Measurements from ENCODE around the gene CXorf49.
"Not testable (repeated sequence)": the region's sequence is repeated elsewhere in the genome, so short reads cannot be mapped to it uniquely, and the experiment has no call there.

The CXorf49 gene

DNA sequence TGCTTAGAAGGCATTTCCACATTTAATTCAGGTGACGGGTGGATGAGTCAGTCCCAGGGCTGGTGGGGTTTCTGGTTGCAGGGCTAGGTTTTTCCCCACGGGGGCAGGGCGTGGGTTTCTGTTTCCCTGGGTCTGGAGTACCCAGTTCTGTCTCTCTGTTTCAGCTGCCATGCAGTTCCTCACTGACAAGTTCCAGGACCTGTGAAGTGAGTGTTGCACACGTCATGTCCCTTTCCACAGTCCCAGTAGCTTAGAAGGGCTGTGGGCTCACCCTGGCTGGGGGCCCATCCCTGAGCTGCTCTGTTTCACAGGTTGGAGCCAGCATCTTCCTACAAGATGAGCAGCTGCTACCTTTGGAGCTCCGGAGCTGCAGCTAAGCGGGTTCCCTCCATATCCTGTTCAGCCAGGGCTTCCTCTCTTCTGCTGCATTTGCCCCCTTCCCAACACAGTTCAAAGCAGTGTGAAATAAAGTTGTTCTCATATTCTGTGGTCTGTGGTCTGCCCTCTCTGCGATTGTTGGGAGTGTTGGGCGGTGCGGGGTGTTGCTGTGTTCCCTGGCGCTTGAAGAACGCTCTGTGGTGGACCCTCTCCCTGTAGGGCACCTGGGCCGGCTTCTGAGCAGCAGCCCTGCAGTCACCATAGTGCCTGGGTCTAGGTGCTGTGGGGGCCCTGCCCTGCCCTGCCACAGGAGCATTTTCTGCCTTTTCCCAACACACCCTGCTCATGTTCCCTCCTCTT, 46.9 kb downstream of the CXorf49 start:
- no peak for DNase-seq

DNA sequence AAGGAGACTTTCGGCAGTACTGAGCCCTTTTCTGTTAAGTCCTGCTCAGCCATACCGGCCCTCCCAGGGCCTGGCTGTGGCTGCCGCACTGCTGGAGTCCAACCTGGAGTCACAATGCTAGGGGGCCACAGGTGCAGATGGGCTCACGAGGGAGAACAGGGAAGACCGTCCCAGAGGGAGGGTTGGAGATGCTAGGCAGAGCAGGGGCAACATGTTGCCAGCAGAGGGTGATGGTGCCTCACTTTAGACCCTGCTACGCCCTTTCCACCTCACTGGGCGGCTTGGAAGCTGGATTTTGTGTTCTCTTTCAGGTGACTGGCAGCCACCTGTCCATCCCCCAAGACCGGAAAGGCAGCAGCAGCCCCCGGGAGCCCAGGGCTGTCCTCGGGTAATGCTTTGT, 48.1 kb downstream of the CXorf49 start:
- DNase-seq, result not testable (repeated sequence)

DNA sequence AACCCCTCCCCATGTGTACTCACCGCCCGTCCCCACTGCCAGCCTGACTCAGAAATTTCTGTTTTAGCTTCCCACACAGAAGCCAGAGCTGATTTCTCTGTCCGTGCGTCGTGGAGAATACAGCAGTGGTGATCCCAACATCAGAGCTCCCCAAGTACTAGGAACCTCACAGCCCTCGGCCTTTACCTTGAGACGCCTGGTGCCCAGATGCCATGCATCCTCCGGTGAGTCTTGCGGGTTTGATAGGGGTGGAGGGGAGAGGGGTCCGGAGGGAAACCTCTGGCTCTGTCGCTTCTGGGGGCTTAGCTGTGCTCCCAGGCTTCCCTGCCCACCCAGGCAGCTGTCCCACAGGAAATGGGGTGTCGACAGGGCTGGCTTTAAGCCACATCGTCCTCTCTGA, 48.6 kb downstream of the CXorf49 start:
- DNase-seq, result no peak

DNA sequence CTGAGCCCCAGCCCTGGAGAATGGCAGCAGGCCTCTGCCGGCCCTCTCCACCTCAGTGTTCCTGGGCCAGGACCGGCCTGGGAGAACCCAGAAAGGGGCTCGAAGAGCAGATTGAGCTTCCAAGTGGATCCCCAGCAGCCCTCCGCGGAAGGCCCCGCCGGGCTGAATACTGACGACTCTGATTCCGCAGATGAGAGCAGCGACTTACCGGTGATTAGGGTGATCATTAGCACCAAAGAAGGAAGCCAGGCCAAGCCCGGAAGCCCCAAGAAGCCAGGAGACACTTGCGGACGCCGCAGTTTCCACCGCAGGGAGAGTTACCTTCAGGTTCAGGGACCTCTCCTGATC, 49.9 kb downstream of the CXorf49 start:
- no peak for DNase-seq

DNA sequence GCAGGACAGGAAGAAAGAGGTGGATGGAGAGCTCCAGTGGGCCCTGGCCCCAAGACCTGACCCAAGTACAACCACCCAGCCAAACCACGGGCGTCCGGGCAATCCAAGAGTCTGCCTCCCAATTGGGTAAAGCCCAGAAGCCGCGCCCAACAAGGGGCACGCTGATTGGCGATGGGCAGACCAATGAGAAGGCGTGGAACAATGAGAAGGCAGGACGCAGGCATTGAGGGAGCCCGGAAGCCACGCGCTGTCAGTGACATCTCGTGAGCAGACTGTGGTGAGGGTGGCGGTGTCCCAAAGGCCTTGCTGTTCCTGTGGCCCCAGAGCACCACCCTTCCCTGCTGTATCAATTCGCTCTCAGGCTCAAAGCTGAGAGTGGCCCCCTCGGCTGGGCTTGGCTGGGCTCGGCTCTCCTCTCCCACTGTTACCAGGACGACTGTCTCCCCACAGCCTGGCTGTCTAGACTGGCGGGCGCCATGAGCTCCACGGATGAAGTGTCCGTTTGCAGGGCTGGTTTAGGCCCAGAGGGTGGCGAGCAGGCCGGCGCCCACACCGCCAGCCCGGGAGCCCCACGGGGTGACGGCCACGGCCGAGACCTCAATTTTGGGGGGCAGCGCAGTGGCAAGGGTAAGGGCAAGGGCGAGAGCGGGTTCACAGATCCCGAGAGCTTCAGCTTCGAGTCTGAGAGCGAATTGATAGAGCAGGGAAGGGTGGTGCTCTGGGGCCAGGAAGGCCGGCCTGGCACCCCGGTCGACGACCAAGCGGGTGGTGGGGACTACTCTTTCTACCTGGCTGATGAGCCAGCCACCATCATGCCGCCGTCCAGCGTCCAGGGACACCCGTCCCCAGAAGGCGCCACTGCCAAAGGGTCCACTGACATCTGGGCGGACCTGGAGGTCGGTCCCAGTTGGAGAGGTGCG, 50.5 kb downstream of the CXorf49 start, which contains the start of gene LOC101059915:
LOC101059915 (plus strand) TSS at position 219 of the 920 bp plus-strand sequence.
- no peak for DNase-seq

DNA sequence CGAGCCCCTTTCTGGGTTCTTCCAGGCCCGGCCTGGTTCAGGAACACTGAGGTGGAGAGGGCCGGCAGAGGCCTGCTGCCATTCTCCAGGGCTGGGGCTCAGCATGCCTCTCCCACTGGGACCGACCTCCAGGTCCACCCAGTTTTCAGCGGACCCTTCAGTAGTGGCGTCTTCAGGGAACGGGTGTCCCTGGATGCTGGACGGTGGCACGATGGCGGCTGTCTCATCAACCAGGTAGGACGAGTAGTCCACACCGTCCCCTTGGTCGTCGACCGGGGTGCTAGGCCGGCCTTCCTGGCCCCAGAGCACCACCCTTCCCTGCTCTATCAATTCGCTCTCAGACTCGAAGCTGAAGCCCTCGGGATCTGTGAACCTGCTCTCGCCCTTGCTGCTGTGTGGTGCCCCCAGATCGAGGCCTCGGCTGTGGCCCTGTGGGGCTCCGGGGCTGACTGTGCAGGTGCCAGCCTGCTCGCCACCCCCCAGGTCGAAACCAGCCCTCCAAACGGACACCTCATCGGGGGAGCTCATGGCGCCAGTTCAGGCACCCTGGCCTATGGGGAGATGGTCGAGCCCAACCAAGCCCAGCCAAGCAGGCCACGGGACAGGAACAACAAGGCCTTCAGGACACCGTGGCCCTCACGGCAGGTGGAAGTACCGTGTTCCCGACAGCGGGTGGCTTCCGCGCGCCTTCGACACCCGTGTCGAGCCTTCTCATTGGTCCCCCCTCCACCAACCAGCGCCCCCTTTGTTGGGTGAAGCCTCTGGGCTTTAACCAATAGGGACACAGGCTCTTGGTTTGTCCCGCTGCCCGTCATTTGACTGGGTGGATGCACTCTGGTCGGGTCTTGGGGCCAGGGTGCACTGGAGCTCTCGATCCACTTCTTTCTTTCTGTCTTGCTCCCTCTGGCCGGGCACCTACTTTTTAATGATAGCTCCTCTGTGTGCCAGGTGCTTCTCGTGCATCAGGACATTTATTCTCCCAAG, 51.6 kb downstream of the CXorf49 start:
- no peak for DNase-seq

DNA sequence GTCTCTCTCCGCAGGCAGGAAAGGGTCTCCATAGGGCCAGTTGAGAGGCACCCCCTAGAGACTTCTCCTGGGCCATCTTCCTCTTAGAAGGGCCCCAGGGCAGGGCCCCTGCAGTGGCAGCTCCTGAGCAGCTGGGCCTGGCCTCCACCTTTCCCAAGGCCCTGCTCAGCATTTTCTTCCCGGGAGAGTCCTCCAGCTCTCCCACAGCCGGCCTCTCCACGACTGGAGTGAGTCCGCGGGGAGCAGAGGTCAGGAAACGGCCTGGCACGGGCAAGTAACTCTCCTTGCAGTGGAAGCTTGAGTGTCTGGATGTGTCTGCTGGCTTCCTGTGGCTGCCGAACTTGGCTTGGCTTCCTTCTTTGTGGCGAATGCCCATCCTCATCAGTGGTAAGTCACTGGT, 52.3 kb downstream of the CXorf49 start:
- no peak for DNase-seq

DNA sequence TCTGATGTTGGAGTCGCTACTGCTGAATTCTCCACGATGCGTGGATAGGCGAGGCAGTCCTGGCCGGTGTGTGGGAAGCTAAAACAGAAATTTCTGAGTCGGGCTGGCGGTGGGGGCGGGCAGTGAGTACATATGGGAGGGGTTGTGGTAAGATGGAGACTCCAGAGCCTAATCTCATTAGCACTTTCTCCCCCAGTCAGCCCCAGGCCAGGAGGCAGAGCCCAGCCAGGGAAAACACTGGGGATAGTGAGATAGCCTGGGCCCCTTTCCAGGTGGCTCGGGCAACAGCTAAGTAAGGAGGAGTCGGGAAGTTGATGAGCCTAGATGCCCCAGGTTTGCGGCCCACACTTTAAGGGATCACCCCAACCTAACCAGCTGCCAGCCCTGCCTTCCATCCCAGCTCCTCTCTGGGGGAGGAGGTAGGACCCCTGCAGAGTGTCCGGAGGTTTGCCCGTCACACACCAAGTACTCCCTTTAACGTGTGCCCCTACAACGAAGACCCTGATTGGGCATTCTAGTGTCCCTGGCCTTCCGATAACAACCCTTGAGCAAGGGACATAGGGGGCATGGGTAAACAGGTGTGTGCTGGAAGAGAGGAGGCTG, 53.1 kb downstream of the CXorf49 start:
- DNase-seq, result no peak

Data from effector CD4-positive, alpha-beta T cell (primary cell).